HPDE6-E6E7 (cell line): ENCODE measurements around the gene FGD6.
"Not testable (repeated sequence)": the region's sequence is repeated elsewhere in the genome, so short reads cannot be mapped to it uniquely, and the experiment has no call there.

ENCODE experiments used
- DNase-seq: peaks from one replicate; pipeline ENCODE4 v3.0.0; 2011; ENCODE audit warnings: missing footprints; ENCODE audit errors: extremely low spot score

Gene FGD6

DNA sequence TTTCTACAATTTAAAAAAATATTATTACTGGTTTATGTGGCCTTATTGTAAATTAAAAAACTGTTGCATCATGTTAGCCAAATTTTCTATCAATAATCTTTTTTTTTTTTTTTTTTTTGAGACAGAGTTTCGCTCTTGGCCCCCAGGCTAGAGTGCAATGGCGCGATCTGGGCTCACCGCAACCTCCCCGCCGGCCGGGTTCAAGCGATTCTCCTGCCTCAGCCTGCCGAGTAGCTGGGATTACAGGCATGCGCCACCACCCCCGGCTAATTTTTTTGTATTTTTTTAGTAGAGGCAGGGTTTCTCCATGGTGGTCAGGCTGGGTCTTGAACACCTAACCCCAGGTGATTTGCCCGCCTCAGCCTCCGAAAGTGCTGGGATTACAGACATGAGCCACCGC lies 16.9 kb upstream of the FGD6 start:
- DNase-seq, result not testable (repeated sequence)

- no peak for DNase-seq
Measured at GRCh38 chr12:95231190-95231589, 13.9 kb upstream of the FGD6 start.

- no peak for DNase-seq
Measured at GRCh38 chr12:95230313-95230712, 13.0 kb upstream of the FGD6 start.

DNA sequence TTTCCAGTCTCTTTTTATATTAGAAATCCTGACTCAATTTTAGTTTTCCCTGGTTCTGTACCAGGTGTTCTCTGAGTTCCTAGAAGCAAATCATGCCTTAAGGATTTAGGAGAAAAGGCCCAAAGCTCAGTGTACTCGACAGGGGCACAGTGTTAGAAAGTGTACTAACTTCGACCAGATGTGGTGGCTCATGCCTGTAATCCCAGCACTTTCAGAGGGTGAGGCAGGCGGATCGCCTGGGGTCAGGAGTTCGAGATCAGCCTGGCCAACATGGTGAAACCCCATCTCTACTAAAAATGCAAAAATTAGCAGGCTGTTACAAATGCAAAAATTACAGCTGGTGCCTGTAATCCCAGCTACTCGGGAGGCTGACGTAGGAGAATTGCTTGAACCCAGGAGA lies 12.4 kb upstream of the FGD6 start:
- DNase-seq, result no peak

- no peak for DNase-seq
Measured at GRCh38 chr12:95228617-95229016, 11.3 kb upstream of the FGD6 start.

DNA sequence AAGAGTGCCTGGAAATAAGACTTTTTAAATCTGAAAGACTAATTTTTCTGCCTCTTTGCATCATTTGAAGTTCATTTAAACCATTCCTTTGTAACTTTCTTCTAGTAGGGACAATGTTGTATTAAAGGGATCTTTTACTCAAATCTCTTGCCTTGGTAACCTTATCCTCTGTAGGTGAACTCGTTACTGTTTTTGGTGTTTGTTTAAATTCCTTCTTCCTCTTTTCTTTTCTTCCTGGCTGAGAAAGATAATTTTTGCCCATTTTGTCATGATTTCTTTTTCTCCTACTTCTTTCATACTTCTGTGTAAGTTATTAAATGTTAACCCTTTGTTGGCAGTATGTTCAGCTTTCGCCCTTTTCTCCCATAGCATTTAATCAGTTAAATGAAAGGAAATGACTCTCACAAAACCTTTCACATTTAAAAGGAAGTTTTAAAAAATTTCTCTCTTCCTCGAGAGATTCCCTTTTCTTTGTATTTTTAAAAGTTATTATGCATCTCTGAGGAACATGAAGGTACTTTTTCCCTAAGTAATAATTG lies 10.6 kb upstream of the FGD6 start:
- no peak for DNase-seq

DNA sequence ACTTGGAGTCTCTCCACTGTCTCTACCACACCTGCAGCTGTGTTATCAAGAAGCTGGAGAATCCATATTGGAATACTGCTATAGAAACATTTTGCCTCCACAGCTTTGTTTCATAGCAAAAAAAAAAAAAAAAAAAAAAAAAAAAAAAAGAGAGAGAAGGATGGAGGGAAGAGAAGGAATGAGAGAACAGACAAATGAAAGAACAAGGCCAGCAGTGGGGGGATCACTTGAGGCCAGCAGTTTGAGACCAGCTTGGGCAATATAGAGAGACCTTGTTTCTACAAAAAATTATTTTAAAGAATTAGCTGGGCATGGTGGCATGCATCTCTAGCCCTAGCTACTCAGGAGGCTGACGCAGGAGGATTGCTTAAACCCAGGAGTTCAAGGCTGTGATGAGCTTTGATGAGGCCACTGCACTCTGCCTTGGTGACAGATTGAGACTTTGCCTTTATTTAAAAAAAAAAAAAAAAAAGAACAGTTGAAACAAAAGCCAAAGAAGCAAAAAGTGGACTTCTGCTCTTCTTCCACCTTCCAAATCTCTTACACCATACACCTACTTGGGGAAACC lies 8.5 kb upstream of the FGD6 start:
- DNase-seq, result no peak

DNA sequence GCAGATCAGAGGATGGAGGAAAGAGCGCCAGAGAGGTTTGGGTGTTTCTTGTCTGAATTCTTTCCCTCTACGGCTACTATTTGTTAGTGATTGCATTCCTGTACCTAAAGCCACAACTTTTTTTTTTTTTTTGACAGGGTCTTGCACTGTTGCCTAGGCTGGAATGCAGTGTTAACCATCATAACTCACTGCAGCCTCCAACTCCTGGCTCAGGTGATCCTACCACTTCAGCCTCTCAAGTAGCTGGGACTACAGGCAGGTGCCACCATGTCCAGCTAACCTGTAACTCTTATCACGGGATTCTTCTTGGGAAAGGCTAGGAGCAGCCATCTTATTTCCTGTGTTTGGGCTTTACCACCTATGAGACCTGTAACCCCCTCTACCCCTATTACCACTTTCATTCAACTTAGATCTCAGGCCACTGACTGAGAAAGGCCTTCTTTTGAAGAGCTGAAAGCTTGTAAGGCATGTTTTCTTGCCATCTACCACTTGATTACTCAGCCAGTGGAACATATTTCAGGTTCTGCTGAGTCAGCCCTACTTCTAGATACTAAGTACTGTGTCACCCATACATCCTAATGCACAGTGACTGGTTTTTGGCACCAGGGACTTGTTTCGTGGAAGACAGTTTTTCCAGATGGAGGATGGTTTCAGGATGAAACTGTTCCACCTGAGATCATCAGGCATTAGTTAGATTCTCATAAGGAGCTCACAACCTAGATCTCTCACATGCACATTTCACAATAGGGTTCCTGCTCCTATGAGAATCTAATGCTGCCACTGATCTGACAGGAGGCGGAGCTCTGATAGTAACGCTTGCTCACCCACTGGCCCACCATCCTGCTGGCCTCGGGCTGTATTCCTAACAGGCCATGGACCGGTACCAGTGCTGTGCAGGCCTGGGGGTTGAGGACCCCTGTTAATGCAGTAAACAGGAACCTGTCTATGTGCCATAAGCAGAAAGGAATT lies 7.2 kb upstream of the FGD6 start:
- peak; percentile 15 for DNase-seq

DNA sequence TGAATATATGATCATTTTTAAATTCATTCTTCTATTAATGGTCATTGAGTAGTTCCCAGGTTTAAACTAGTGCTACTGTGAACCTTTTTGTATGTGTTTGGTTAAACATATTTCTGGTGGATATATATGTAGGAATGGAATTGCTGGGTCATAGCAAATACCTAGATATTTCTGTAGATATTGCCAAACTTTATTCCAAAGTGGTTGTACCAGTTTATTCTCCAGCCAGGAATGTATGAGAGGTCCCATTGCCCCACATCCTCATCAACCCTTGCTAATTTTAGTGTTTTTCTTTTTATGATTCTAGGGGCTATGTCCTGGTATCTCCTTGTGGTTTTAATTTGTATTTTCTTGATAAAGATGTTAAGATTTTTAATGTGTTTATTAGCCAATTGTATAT lies 3.5 kb upstream of the FGD6 start:
- no peak for DNase-seq

- no peak for DNase-seq
Measured at GRCh38 chr12:95220190-95220589, 2.9 kb upstream of the FGD6 start.

DNA sequence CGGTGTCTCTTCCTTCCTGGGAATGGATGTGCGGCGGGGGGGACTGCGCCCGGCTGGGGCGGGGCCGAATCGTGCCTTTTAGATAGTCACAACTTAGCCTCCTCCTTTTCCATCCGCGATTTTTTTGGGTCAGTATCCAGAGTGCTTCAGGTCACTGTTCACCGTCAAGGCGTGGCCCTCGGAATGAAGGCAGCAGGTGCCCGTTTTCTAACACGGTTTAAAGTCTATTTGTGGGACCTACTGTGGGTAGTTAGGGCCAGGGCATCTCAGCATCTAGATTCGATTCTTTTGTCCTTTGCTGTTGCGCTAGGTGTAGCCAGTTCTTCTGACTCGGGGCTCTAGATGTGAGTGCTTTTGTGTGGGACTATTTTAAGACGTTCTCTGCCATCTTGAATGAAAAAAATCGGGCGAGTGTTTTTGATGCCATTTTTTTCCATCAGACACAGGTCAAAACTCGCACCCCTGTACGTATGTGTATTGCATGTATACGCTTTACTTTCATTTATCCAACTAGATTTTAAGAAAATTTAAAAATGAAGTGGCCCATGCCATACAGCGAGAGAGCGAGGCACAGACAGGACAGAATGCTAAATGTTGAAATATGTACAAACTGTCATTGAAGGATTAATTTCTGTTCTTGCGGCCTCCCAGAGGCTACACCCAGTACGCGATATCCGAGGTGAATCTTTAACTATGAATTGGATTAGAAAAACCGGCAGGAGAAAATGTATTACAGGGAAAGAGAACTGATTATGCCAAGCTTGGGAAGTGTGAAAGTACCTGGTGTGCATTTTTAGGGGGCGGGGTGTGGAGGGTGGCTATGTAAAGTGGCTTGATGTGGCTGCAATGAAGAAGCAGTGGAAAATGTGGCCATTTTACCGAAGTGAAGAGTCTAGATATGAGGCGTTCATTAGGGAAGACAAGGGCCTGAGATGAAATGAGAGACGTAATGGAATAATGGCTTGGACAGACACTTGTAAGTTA lies 1.2 kb upstream of the FGD6 start:
- DNase-seq, result peak; percentile 54

DNA sequence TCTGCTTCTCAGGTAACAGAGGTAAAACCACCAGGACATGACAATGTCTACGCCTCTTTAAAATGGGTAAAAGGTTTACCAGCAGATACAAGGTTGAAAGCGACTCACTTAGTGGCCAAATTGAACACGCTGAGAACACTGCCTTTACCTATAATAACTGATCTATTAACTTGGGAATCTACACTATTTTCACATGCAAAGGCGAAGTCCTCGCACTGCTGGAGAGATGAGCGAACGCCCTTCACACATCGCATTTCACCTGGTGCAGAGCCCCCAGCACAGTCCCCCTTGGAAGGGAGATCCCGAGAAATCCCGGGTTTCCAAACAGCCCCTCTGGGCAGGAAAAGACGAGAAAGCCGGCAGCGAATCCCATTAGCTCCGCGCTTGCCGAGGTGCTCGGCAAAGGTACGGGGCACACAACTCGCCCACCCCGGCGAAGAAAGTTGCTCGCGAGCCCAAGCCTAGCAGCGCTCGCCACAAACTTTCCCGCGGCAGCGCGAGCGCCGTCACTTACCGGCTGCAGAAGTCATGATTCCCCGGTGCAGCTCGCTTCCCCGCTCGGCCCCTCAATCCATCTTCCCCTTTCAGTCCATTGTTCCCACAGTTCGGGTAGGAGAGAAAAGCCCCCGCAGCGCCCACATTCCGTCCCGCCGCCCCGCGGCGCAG lies 423 bp downstream of the FGD6 start:
- DNase-seq, result no peak

- DNase-seq, result no peak
Measured at GRCh38 chr12:95215949-95216348, 1.3 kb downstream of the FGD6 start.

- DNase-seq, result peak; percentile 11
Measured at GRCh38 chr12:95214466-95214865, 2.8 kb downstream of the FGD6 start.

DNA sequence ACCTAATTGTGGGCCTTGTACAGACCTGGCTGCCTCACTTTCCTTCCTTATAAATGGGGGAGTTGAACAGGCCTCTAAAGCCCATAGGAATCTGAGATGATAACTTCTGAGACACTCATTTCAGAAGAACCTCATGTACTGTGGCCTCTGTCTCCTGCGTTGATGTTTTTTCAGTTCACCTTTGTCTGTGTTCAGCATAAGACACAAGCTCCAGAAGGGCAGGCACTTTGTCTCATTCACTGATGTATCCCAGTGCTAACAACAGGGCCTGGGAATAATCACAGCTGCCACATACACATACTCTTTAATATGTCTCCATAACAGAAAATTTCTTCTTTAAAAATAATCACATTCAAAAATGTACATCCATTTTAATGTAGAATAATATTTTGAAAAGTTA lies 3.3 kb downstream of the FGD6 start:
- no peak for DNase-seq

DNA sequence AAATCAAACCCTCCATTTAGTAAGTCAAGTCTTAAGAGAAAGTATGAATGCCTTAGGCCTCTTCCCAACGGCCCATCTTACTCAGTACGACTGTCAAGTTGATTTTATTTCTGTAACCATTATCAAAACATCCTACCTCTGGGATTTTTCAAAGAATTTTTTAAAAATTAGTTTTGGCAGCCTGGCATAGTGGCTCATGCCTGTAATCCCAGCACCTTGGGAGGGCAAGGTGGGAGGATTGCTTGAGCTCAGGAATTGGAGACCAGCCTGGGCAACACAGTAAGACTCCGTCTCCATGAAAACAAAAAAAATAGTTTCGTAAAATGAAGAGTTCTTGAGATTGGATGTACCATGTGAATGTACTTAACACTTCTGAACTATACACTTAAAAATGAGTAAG lies 4.1 kb downstream of the FGD6 start:
- no peak for DNase-seq

DNA sequence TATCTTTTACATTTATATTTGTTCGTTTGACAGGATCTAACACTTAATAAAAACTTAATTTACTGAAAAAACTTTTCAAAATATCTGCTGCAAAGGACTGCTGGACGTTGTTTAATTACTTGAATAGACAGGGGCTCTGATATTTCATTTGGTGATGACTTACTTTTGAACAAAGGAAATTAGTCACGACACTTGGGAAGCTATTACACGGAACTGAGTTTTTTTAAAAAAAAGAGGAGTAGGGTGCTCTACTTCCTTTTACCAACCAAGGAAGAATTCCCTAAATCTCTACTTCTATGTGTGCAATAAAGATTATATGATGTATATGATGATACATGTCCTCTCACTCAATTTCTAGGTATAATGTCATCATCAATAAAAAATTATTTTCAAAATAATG lies 4.7 kb downstream of the FGD6 start:
- peak; percentile 15 for DNase-seq

DNA sequence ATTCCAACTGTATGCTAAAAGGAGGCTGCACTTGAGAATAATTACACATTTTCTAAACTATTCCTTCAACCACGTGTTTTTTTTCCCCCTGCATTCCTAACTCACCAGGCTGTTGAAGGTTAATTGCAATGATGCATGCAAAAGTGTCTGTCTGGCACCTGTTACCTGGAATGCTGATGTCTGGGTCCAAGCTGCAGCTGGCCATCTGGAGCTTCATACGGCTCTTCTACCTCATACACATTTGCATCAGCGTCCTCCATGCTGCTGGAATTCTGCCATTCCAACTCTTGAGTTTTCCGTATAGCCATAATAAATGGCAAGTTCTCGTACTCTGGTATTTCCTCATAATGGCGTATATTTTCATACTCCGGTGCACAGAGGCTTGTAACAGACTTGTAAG lies 8.6 kb downstream of the FGD6 start:
- no peak for DNase-seq

DNA sequence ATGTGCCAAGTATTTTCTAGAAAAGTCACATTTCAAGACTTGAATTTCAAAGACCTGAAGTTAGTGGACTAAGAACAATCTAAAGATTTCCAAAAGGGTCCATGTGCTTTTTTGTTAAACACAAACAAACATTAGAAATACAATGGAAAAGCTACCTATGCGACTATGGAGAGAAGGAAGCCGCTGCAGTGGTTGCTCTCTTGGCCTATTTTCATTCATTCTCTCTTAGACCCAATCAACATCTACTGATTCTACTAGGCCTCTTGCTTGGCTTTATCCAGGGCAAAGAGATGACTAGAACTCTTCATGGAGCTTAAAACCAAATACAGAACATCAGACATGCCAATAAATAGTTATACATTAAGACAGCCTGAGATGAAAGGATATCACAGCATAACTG lies 9.9 kb downstream of the FGD6 start:
- DNase-seq, result no peak

DNA sequence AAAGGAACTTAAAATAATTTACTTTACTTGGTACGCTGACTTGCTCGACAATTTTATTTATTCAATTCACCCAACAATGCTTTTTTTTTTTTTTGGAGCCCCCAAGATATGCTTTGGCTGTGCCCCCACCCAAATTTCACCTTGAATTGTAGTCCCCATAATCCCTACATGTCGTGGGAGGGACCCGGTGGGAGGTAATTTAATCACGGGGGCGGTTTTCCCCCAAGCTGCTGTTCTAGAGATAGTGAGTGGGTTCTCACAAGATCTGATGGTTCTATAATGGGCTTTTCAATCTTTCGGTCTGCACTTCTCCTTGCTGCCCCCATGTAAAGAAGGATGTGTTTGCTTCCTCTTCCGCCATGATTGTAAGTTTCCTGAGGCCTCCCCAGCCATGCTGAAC lies 10.4 kb downstream of the FGD6 start:
- no peak for DNase-seq

GRCh38 chr12:95205685-95206084 lies 11.6 kb downstream of the FGD6 start:
- DNase-seq, result peak; percentile 45
